ENCODE measurements around the gene PLCB4.

PLCB4 gene

DNA sequence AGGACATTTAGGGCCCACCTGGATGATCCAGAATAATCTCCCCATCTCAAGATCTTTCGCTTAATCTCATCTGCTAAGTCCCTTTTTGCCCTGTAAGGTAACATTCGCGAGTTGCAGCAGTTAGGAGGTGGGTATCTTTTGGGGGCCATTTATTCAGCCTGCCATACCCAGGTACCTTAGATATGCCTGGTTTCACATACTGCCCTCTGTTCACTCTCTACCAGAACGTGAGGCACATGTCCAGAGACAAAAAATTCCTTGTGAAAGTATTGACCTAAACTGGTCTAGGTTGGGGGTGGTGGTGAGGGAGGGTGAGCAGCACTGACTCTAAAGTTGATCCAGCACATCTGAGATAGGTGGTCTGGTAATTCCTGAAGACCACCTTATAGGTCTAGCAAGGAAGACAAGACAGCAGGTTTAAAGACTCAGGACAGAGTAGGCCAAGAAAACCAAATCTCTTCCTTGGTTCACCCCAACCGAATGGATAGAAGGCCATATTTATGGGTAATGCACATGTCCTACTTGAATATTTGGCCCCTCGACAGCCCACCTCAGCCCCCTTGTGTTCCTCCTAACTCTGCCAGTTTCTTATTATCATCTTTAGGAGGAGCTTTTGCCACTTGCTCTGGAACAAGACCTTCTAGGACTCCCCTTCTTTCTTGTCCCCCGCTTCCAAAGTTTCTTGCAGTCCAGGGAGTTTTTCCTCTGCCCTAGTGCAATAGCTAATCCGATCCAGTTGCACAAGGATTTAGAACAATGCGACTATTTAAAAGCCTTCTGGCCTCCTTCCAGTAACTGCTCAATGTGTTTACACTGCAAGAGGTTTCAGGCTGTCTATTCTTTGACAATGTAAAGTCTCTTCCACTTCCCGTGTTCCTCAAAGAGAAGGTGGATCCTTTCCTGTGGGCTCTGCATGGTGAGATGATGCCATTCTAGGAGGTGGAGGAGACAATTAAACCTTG, 232.5 kb downstream of the PLCB4 start:
- no peak overlapping the region for H3K4me3 ChIP-seq (ENCODE audit: low read depth, low read length)
- TF ChIP-seq, protein P1, sequence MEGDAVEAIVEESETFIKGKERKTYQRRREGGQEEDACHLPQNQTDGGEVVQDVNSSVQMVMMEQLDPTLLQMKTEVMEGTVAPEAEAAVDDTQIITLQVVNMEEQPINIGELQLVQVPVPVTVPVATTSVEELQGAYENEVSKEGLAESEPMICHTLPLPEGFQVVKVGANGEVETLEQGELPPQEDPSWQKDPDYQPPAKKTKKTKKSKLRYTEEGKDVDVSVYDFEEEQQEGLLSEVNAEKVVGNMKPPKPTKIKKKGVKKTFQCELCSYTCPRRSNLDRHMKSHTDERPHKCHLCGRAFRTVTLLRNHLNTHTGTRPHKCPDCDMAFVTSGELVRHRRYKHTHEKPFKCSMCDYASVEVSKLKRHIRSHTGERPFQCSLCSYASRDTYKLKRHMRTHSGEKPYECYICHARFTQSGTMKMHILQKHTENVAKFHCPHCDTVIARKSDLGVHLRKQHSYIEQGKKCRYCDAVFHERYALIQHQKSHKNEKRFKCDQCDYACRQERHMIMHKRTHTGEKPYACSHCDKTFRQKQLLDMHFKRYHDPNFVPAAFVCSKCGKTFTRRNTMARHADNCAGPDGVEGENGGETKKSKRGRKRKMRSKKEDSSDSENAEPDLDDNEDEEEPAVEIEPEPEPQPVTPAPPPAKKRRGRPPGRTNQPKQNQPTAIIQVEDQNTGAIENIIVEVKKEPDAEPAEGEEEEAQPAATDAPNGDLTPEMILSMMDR (IDR thresholded peaks at IDR 0.05; ENCODE audit: low read depth, low read length), result no peak

DNA sequence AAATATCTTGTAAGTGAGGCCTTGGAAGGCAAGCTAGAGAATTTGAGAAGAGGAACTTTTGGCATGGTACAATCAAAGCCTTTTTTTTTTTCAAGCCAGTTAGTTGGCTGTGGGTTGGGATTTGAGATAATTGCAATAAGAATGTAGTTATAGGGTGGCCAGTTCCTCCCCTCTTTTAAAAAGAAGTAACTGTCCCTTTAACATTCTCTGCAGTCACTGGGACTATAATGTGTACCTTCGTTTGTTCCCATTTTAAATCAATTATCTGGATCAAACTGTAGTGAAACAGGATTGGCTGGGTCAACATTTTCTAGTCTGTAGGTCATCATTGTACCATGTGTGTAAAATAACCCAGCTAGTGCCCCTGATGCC, 233.2 kb downstream of the PLCB4 start:
- TF ChIP-seq, protein P1 (IDR thresholded peaks at IDR 0.05; ENCODE audit: low read depth, low read length), result no peak
- no peak overlapping the region for H3K4me3 ChIP-seq (ENCODE audit: low read depth, low read length)

DNA sequence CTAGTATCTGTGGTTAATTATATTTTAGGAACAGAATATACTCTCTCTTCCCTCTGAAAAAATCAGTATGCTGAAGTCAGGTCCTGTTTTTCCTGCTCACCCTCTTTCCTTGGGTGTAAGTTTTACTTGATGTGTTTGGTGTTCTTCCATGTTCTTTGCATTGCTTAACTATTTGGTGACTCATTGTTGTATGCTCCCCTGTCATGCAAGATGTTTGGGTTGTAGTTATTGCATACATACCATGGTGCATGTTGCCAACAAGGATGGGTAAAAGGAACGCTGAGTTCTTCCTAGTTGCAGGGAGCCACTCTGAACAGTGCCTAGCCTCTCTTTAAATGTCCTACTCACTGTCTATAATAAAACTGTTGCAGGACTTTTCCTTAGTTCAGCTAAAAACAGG, 237.6 kb downstream of the PLCB4 start:
- TF ChIP-seq, protein P1 (IDR thresholded peaks at IDR 0.05; ENCODE audit: low read depth, low read length), result no peak
- no peak overlapping the region for H3K4me3 ChIP-seq (ENCODE audit: low read depth, low read length)

DNA sequence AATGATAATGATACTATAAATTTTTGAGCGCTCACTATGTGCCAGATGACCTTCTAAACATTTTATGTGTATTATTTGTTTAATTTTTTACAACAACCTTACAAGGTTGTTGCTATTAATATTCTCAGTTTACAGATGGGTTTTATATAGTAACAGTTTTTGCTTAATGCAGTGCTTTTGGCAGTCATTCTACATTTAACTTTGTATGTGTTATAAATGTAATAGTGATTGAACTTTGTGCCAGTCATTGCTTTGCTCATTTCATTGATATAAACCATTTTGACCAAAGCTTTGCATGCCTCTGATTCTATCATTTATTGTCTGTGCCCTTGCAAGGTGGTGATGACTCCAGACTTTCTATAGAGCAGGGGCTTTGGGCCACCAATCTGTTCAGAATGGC, 239.2 kb downstream of the PLCB4 start:
- TF ChIP-seq, protein P1 (IDR thresholded peaks at IDR 0.05; ENCODE audit: low read depth, low read length), result no peak
- H3K4me3 ChIP-seq (ENCODE audit: low read depth, low read length), result no peak overlapping the region

DNA sequence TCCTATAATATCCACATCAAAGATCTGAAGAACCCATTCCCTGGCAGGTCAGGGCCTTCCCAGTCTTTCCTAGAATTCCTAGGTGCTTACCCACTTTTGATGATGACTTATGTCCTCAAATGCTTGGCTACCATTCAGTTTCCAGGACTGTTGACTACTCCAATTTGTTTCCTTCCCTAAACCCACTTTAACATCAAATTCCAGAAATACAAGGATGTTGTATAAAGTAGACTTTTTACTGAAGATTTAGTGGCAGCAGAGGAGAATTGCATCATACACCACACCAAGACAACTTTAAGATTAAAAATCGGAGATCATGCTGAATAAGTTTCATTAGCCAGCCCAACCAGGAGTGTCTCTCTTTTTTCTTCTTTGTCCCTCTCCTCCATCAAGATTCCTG, 242.2 kb downstream of the PLCB4 start:
- no peak overlapping the region for H3K4me3 ChIP-seq (ENCODE audit: low read depth, low read length)
- TF ChIP-seq, protein P1 (IDR thresholded peaks at IDR 0.05; ENCODE audit: low read depth, low read length), result no peak

GRCh38 chr20:9319687-9320384, 250.9 kb downstream of the PLCB4 start:
- H3K4me3 ChIP-seq (ENCODE audit: low read depth, low read length), result no peak overlapping the region
- TF ChIP-seq, protein P1 (IDR thresholded peaks at IDR 0.05; ENCODE audit: low read depth, low read length), result no peak

- TF ChIP-seq, protein P1 (IDR thresholded peaks at IDR 0.05; ENCODE audit: low read depth, low read length), result no peak
- H3K4me3 ChIP-seq (ENCODE audit: low read depth, low read length), result no peak overlapping the region
Measured at GRCh38 chr20:9321007-9321406, 252.1 kb downstream of the PLCB4 start.
